ENCODE results near the gene PRKCH. TPM values are rescaled to one million over a fixed set of nuclear protein-coding genes. Genes with fewer than 3 reads are reported as not detected.

PRKCH gene
- 10 to 100 TPM; 27.0 to 41.3 (median 34.0) TPM for total RNA-seq

DNA sequence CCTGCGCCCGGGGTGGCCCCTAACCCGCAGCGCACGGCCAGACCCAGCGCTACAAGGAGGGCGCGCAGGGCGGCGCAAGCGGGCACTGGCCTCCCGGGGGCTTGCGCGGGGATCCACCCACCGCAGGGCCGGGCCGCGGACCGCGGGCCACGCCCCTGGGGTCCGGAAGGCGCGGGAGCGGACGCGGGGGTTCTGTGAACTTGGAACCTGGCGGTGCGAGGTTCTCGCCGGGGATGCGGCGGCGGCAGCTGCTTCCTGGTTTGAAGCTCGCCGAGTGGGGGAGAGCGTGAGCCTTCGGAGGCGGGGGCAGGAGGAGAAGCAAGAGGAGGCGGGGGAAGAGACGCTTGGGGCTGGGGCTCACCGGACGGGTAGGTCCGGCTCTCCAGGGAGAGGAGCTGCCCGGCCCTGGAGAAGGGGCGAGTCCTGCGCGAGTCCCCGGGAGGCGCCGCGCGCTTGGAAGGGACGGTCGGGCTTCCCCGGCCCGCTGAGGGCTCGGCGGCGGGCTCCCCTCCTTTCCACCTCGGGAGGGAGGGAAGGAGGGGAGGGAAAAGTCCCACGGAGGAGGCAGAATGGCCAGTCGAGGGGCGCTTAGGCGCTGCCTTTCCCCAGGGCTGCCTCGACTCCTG, at the start of gene PRKCH:
Gene PRKCH (plus strand): TSS at position 195 of the 626 bp plus-strand sequence. CDS start 523 bp downstream, outside the sequence.
- TF ChIP-seq, protein P1, sequence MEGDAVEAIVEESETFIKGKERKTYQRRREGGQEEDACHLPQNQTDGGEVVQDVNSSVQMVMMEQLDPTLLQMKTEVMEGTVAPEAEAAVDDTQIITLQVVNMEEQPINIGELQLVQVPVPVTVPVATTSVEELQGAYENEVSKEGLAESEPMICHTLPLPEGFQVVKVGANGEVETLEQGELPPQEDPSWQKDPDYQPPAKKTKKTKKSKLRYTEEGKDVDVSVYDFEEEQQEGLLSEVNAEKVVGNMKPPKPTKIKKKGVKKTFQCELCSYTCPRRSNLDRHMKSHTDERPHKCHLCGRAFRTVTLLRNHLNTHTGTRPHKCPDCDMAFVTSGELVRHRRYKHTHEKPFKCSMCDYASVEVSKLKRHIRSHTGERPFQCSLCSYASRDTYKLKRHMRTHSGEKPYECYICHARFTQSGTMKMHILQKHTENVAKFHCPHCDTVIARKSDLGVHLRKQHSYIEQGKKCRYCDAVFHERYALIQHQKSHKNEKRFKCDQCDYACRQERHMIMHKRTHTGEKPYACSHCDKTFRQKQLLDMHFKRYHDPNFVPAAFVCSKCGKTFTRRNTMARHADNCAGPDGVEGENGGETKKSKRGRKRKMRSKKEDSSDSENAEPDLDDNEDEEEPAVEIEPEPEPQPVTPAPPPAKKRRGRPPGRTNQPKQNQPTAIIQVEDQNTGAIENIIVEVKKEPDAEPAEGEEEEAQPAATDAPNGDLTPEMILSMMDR (IDR thresholded peaks at IDR 0.05) = no peak
- TF ChIP-seq POLR2A (IDR thresholded peaks at IDR 0.05) (no peak), POLR2AphosphoS5 (IDR thresholded peaks at IDR 0.05) (peak in 1 of 3 donors; percentile 56)
- peak within 1 kb of the TSS; percentile 87 to 94 for H3K27ac ChIP-seq
- H3K4me3 ChIP-seq = peak within 1 kb of the TSS; percentile 68 to 87 (median 74)
- H3K36me3 ChIP-seq = no peaks in the 10 kb centered on the region
- no peaks in the 10 kb centered on the region for H3K27me3 ChIP-seq
- no peaks in the 10 kb centered on the region for H3K4me1 ChIP-seq
- H3K9me3 ChIP-seq = peaks cover 0 to 6% of the 10 kb centered on the region in 2 donors
- DNase-seq (ENCODE audit: low spot score in 2 of 2) = peak; percentile 81 to 89
- intact Hi-C loops (cut with DNase I; ENCODE audit: low total_unique reads) = no loop called here

DNA sequence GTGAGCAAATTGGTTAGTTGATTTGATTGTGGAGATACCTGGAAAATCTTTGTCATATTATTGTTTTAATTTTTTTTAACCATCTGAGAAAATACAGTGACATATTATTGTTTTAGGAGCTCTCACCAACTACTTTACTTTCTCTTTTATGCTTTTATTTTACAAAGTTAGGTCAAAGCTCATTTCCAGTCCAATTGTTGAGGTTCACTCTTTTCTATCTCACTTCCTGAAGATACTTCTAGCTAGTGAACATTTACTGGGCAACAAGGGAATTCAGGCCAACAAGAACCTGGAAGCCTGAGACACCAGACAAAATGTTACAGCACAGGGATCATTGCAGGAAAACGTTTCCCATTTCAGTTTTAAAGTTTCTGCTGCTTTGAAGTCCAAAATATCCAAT, 44.1 kb upstream of the PRKCH start:
- Histone ChIP-seq H3K4me3 (no peak overlapping the region), H3K27me3 (no peaks in the 10 kb centered on the region), H3K9me3 (peaks cover 0 to 4% of the 10 kb centered on the region in 2 donors), H3K4me1 (no peaks in the 10 kb centered on the region), H3K27ac (no peak overlapping the region), H3K36me3 (no peaks in the 10 kb centered on the region)
- no peak for TF ChIP-seq POLR2A (IDR thresholded peaks at IDR 0.05)
- intact Hi-C loops (cut with DNase I; ENCODE audit: low total_unique reads) = no loop called here
- DNase-seq (ENCODE audit: low spot score in 2 of 2) = no peak

DNA sequence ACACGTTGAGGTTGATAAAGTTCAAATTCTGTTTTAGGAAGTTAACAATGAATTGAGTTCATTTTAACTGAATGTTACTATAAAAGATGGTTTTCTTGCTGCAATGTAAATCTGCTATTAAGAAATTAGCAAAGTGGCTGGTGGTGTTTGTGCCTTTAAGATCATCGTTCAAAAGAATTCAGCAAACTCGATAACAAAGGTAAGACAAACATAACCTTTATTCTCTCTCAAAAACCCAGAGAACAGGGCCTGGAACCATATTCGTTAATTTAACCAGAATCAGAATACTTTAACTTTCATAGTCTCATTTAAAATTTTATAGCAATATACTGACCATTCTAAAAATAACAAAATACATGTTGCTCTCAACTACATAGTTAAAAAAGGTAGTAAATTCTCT, 43.6 kb upstream of the PRKCH start:
- intact Hi-C loops (cut with DNase I; ENCODE audit: low total_unique reads) = no loop called here
- no peaks in the 10 kb centered on the region for H3K36me3 ChIP-seq
- no peak for DNase-seq (ENCODE audit: low spot score in 2 of 2)
- H3K27ac ChIP-seq = no peak overlapping the region
- TF ChIP-seq POLR2AphosphoS5 (IDR thresholded peaks at IDR 0.05) = no peak
- TF ChIP-seq, protein P1 (IDR thresholded peaks at IDR 0.05) = no peak
- no peak for TF ChIP-seq POLR2A (IDR thresholded peaks at IDR 0.05)
- H3K9me3 ChIP-seq = peaks cover 0 to 4% of the 10 kb centered on the region in 2 donors
- no peak overlapping the region for H3K4me3 ChIP-seq
- H3K4me1 ChIP-seq = no peaks in the 10 kb centered on the region
- H3K27me3 ChIP-seq = no peaks in the 10 kb centered on the region

DNA sequence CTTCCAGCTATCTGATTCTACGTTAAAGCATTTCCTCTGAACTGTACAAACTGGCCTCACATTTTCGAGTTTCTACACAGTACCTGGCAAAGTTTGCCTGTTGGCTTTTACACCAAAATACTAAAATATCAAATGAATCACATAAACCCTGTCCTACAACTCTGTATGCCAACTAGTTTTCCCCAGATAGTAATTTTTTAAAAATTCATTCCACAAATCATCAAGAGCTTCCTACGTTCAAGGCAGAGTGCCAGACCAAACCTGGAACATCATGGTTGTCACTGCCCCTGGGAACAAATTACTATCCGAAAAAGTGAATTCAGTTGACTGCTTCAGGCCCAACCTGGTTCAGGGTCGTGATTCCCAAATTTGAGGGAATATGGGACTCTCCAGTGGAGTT, 42.3 kb upstream of the PRKCH start:
- Histone ChIP-seq H3K36me3 (no peaks in the 10 kb centered on the region), H3K4me1 (no peaks in the 10 kb centered on the region), H3K27ac (peak overlapping the region; percentile 13 to 98), H3K9me3 (peaks cover 0 to 4% of the 10 kb centered on the region in 2 donors), H3K27me3 (no peaks in the 10 kb centered on the region), H3K4me3 (peak overlapping the region in 2 of 3 donors; percentile 75 to 85)
- DNase-seq (ENCODE audit: low spot score in 2 of 2) = no peak
- TF ChIP-seq POLR2A (IDR thresholded peaks at IDR 0.05) (no peak), POLR2AphosphoS5 (IDR thresholded peaks at IDR 0.05) (no peak)
- TF ChIP-seq, protein P1 (IDR thresholded peaks at IDR 0.05) = no peak
- intact Hi-C loops (cut with DNase I; ENCODE audit: low total_unique reads) = no loop called here

DNA sequence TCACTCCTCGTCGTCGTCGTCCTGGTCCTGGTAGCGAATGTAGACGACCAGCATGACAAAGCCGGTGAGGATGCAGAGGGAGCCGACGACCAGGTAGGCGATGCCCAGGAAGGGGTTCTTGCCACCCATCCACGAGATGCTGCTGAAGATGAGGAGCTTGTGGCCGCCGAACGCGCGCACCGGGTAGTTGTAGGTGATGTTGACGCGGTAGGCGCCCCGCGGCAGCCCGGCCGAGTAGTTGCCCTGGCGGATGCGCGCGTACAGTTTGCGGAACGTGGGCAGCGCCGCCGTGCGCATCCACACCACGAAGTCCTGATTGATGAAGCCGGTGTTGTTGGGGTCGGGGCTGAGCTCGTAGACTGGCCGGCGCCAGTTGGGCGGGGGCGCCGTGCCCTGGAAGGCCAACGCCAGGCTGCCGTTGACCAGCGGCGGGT, 41.3 kb upstream of the PRKCH start:
- intact Hi-C loops (cut with DNase I; ENCODE audit: low total_unique reads) = no loop called here
- peak overlapping the region; percentile 98 for H3K27ac ChIP-seq

More for the DNA sequence above, 41.3 kb upstream of the PRKCH start:
- peaks cover 0 to 4% of the 10 kb centered on the region in 2 donors for H3K9me3 ChIP-seq
- no peaks in the 10 kb centered on the region for H3K27me3 ChIP-seq
- no peaks in the 10 kb centered on the region for H3K4me1 ChIP-seq
- peak overlapping the region; percentile 56 to 85 (median 75) for H3K4me3 ChIP-seq
- H3K36me3 ChIP-seq = no peaks in the 10 kb centered on the region
- peak in 1 of 2 donors; percentile 53 for DNase-seq (ENCODE audit: low spot score in 2 of 2)
- no peak for TF ChIP-seq POLR2A (IDR thresholded peaks at IDR 0.05)
- no peak for TF ChIP-seq POLR2AphosphoS5 (IDR thresholded peaks at IDR 0.05)
- TF ChIP-seq, protein P1 (IDR thresholded peaks at IDR 0.05) = no peak

Measured in breast epithelium (tissue), 4 donors.